Dendritic cell treated with granulocyte-macrophage colony-stimulating factor and Interleukin-4, amounts not matched to agents 40 ng/mL and 50 ng/mL, for 4 days (primary cell): ENCODE data around the gene NCOA7.

Experiments
- H3K27ac Mint-ChIP-seq: one replicate; pipeline ENCODE4 v1.8.0; 2022; ENCODE audit warnings: mild to moderate bottlenecking, mixed read lengths
- H3K27me3 Mint-ChIP-seq: one replicate; pipeline ENCODE4 v1.8.0; 2022; ENCODE audit warnings: mild to moderate bottlenecking, mixed read lengths
- H3K36me3 Mint-ChIP-seq: one replicate; pipeline ENCODE4 v1.8.0; 2022; ENCODE audit warnings: low read depth, mixed read lengths
- H3K4me1 Mint-ChIP-seq: one replicate; pipeline ENCODE4 v1.8.0; 2022; ENCODE audit warnings: low read depth, mixed read lengths
- H3K4me3 Mint-ChIP-seq: one replicate; pipeline ENCODE4 v1.8.0; 2022; ENCODE audit warnings: mild to moderate bottlenecking, moderate library complexity, mixed read lengths
- H3K9me3 Mint-ChIP-seq: one replicate; pipeline ENCODE4 v1.8.0; 2022; ENCODE audit warnings: mixed read lengths
- intact Hi-C: fragments of 100-400 bp; cut with micrococcal nuclease; formaldehyde crosslinking; loops from one replicate; pipeline ENCODE4 v1.15.0; 2022

Gene NCOA7

GRCh38 chr6:125951323-125951722 lies 160.6 kb downstream of the NCOA7 start:
- Mint-ChIP-seq H3K36me3 (no peaks in the 10 kb centered on the region), H3K4me1 (peaks cover 11% of the 10 kb centered on the region), H3K4me3 (no peak overlapping the region), H3K27ac (no peak overlapping the region), H3K9me3 (no peaks in the 10 kb centered on the region), H3K27me3 (no peaks in the 10 kb centered on the region)
- intact Hi-C loops: no loop called here

- peaks cover 8% of the 10 kb centered on the region for H3K4me1 Mint-ChIP-seq
- no peaks in the 10 kb centered on the region for H3K36me3 Mint-ChIP-seq
- no peaks in the 10 kb centered on the region for H3K9me3 Mint-ChIP-seq
- no peak overlapping the region for H3K4me3 Mint-ChIP-seq
- intact Hi-C loops: no loop called here
- no peaks in the 10 kb centered on the region for H3K27me3 Mint-ChIP-seq
- H3K27ac Mint-ChIP-seq: no peak overlapping the region
These were observed 162.2 kb downstream of the NCOA7 start for GRCh38 chr6:125952764-125953501.

DNA sequence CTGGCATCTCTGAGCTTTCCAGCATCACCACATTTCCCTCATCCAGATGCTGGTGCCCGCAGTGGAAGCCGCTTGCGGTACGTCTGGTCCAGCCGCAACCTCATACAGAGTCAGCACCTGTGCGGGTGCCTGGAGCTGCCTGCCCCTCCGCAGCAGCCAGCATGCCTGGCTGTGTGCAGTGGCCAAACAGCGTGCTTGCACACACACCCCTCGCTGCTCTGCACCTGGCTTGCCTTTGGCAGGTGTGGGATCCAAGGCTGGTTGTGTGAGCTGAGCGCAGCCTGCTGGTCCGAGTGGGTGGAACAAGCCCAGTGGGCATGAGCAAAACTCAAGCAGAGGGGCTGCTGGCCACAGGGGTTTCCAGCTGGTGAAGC lies 162.7 kb downstream of the NCOA7 start:
- no peaks in the 10 kb centered on the region for H3K27me3 Mint-ChIP-seq
- H3K36me3 Mint-ChIP-seq: no peaks in the 10 kb centered on the region
- peaks cover 4% of the 10 kb centered on the region for H3K4me1 Mint-ChIP-seq
- intact Hi-C loops: no loop called here
- no peak overlapping the region for H3K27ac Mint-ChIP-seq
- no peaks in the 10 kb centered on the region for H3K9me3 Mint-ChIP-seq
- H3K4me3 Mint-ChIP-seq: no peak overlapping the region

DNA sequence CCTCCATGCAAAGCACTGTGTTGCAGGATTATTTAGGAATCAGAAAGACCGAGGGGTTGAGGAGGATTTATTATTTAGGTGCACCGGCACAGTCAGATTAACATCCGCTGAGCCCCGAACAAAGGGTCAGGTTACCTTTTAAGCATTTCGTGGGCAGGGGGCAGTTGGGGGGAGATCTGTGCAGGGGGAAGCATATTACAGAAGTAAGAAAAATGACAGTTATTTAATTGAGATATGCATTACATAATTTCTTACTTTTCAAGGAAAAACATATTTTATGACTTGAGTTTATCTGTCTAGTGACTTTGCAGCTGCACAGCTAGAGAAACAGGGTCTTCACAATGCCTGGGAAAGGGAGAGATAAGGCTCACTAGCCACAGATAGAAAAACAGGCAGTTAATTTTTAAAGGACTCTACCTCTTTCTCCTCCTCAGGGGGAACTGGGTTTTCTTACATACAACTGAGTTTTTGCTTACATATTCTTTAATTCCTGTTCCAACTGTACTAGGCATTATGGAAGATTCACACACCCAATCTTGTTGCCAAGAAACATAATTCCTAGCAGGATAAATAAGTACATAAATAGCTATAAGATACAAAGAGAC lies 164.1 kb downstream of the NCOA7 start:
- no peak overlapping the region for H3K27ac Mint-ChIP-seq
- no peak overlapping the region for H3K4me3 Mint-ChIP-seq
- no peaks in the 10 kb centered on the region for H3K4me1 Mint-ChIP-seq
- no peaks in the 10 kb centered on the region for H3K36me3 Mint-ChIP-seq
- no peaks in the 10 kb centered on the region for H3K9me3 Mint-ChIP-seq
- intact Hi-C loops: loop anchor here (5.0 kb wide), 1 partner anchor 33 kb away; no protein-coding TSS in a partner anchor
- no peaks in the 10 kb centered on the region for H3K27me3 Mint-ChIP-seq

- Mint-ChIP-seq H3K27me3 (no peaks in the 10 kb centered on the region), H3K9me3 (no peaks in the 10 kb centered on the region), H3K4me1 (no peaks in the 10 kb centered on the region), H3K4me3 (no peak overlapping the region), H3K36me3 (no peaks in the 10 kb centered on the region), H3K27ac (no peak overlapping the region)
- intact Hi-C loops: loop anchor here (2.0 to 5.0 kb wide), 2 partner anchors 34 to 175 kb away; no protein-coding TSS in a partner anchor
These were observed 165.2 kb downstream of the NCOA7 start for GRCh38 chr6:125955973-125956372.

- Mint-ChIP-seq H3K27me3 (no peaks in the 10 kb centered on the region), H3K9me3 (no peaks in the 10 kb centered on the region), H3K4me3 (no peak within 1 kb of the TSS), H3K27ac (no peak within 1 kb of the TSS), H3K4me1 (peaks cover 2% of the 10 kb centered on the region), H3K36me3 (no peaks in the 10 kb centered on the region)
- intact Hi-C loops: loop anchor here (2.0 to 5.0 kb wide), 2 partner anchors 34 to 176 kb away; no protein-coding TSS in a partner anchor
These were observed 166.0 kb downstream of the NCOA7 start, which contains the start of gene HINT3 for GRCh38 chr6:125956506-125957390. Gene HINT3, plus strand, starts transcription at chr6:125956770. Its CDS starts 208 bp downstream, at chr6:125956978.

DNA sequence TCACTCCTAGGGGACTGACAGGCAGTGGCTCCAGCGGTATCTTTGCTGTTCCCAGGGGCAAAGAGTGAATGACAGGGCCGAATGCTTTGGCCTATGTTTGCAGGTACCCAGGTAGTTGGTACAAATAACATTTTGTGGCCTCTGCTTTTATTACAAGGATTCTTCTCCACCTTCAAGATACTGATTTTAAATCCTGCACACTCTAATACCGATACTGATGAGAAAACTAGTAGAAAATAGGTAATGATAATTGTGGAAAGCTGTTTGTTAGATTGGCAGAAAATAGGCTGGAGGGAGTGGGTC lies 166.6 kb downstream of the NCOA7 start:
- Mint-ChIP-seq H3K9me3 (no peaks in the 10 kb centered on the region), H3K36me3 (no peaks in the 10 kb centered on the region), H3K27ac (no peak overlapping the region), H3K27me3 (no peaks in the 10 kb centered on the region), H3K4me3 (no peak overlapping the region), H3K4me1 (peaks cover 4% of the 10 kb centered on the region)
- intact Hi-C loops: loop anchor here (2.0 to 5.0 kb wide), 2 partner anchors 35 to 177 kb away; no protein-coding TSS in a partner anchor

- Mint-ChIP-seq H3K27me3 (no peaks in the 10 kb centered on the region), H3K9me3 (no peaks in the 10 kb centered on the region)
These were observed 167.1 kb downstream of the NCOA7 start for GRCh38 chr6:125957845-125958244.

DNA sequence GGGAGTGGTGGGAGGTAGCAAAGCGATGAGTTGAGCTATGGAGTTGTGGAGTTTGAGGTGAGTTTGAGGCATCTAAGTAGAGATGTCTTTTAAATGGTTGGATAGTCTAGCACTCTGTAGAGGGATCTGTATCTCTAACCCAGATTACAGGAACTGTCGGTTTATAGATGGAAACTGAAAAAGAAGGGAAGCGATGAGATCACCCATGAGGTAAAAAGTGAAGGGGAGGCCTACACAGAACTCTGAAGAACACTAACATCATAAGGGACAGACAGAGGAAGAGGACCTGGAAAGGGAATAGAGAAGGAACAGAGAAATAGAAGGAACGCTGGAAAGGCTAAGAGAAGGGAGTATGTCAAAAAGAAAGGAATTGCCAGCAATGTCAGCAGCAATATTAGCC lies 168.3 kb downstream of the NCOA7 start:
- no peak overlapping the region for H3K4me3 Mint-ChIP-seq
- intact Hi-C loops: loop anchor here (5.0 kb wide), 1 partner anchor 37 kb away; no protein-coding TSS in a partner anchor
- H3K27ac Mint-ChIP-seq: no peak overlapping the region
- peaks cover 17% of the 10 kb centered on the region for H3K4me1 Mint-ChIP-seq
- H3K36me3 Mint-ChIP-seq: peaks cover 9% of the 10 kb centered on the region
- H3K27me3 Mint-ChIP-seq: no peaks in the 10 kb centered on the region
- no peaks in the 10 kb centered on the region for H3K9me3 Mint-ChIP-seq

More at GRCh38 chr6:125957845-125958244, 167.1 kb downstream of the NCOA7 start:
- intact Hi-C loops: loop anchor here (2.0 to 5.0 kb wide), 2 partner anchors 36 to 177 kb away; no protein-coding TSS in a partner anchor
- Mint-ChIP-seq H3K4me3 (no peak overlapping the region), H3K27ac (no peak overlapping the region), H3K36me3 (peaks cover 1% of the 10 kb centered on the region), H3K4me1 (peaks cover 5% of the 10 kb centered on the region)

DNA sequence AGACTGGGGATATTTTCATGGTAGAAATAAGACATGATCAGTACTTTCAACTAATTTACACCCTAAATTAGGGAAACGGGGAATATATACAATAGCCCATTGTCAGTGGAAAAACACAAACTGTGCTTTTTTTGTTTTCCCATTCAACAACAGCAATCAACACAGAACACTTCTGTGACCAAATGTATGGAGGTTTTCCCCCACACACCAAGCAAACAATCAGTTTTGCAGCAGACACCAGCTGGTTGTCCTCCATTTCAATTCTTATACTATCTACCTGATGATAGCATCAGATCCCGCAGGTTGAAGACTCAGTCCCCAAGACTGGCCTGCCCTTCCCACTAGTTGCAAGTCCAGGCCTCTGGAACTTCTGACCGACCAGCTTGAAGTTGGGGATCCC lies 170.4 kb downstream of the NCOA7 start:
- peak overlapping the region; percentile 11 for H3K27ac Mint-ChIP-seq
- H3K27me3 Mint-ChIP-seq: no peaks in the 10 kb centered on the region

DNA sequence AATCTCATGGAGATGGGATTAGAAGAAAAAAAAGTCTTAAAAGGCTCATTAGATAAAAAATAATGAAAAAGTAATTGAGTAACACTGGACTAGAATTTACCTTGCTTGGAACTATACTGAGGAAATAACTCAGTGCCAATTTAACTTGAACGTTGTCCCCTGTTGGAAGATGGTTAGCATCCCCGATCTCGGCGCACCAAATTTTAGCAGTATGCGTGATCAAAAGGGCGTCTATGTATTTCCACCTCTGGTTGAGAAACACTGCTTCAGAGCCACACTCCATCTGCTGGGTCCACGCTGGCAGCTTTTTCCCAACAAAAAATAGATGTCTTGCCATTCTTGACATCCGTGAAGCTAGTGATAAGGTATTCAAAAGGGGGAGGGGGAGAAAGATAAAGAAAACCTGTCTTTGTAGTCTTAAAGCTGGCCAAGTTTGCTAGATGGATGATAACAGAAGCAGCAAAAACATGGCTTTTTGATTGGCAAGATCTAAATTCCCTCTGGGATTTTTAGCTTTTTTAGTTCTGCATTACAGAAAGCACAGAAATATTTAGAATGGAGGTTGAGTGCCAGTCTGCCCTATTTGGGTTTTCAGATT lies 172.2 kb downstream of the NCOA7 start:
- H3K4me3 Mint-ChIP-seq: no peak overlapping the region
- H3K4me1 Mint-ChIP-seq: peaks cover 26% of the 10 kb centered on the region
- H3K27me3 Mint-ChIP-seq: no peaks in the 10 kb centered on the region
- intact Hi-C loops: no loop called here
- peaks cover 18% of the 10 kb centered on the region for H3K36me3 Mint-ChIP-seq
- H3K9me3 Mint-ChIP-seq: no peaks in the 10 kb centered on the region
- H3K27ac Mint-ChIP-seq: no peak overlapping the region

More for the DNA sequence above, 170.4 kb downstream of the NCOA7 start:
- Mint-ChIP-seq H3K36me3 (peaks cover 9% of the 10 kb centered on the region), H3K9me3 (no peaks in the 10 kb centered on the region), H3K4me1 (peaks cover 26% of the 10 kb centered on the region), H3K4me3 (no peak overlapping the region)
- intact Hi-C loops: no loop called here

- Mint-ChIP-seq H3K9me3 (no peaks in the 10 kb centered on the region), H3K27ac (no peak overlapping the region), H3K27me3 (no peaks in the 10 kb centered on the region), H3K4me1 (peaks cover 26% of the 10 kb centered on the region), H3K4me3 (no peak overlapping the region), H3K36me3 (peaks cover 26% of the 10 kb centered on the region)
- intact Hi-C loops: no loop called here
These were observed 173.1 kb downstream of the NCOA7 start for GRCh38 chr6:125963817-125964216.

- Mint-ChIP-seq H3K4me1 (peaks cover 34% of the 10 kb centered on the region), H3K4me3 (no peak overlapping the region), H3K27me3 (no peaks in the 10 kb centered on the region), H3K9me3 (no peaks in the 10 kb centered on the region), H3K36me3 (peaks cover 38% of the 10 kb centered on the region), H3K27ac (no peak overlapping the region)
- intact Hi-C loops: no loop called here
These were observed 175.8 kb downstream of the NCOA7 start for GRCh38 chr6:125966569-125966968.
